ENCODE results near the gene TSPEAR.

TSPEAR gene

DNA sequence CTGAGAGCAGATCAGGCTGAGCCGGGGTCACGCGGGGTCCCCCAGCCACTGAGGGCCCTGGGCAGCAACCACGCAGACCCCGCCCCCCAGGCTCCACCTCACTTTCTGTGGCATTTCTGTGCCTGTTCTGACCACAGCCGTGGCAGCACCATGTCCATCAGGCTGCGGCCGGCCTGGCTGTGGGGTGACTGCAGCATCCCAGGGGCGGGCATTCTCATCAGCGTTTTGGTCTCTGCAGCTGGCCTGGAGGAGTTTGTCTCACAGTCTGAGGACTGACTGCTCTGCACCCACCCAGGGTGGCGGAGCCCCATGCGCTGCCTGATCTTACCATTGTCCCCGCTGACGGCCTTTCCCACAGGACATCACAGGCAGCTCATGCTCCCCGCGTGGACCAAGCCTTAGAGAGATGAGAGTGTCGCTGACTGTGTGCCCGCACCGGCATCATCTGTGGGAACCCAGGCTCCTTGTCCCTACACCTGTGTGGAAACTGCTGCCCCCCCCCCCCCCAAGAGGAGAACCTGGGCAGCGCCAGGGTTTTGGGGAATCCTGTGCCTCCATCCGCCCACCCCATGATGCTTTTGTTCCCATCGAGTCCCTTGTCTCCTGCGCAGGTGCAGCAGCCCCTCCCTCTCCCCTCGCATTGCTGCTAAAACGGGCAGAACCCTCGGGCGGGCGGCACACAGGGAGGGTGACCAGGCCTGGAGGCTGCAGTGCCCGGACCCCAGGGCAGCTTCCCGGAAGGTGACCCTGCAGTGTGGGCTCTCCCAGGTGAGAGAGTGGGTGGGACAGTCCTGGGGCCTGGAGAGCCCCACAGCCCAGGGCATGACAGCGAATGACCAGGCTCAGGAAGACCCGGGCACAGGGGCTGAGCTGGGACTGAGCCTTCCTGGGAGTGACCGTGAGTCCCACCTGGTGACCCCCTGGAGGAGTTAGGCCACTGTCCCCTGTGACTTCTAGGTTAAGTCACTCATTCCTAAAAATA, 173.2 kb downstream of the TSPEAR start:
- DNase-seq = no peak

DNA sequence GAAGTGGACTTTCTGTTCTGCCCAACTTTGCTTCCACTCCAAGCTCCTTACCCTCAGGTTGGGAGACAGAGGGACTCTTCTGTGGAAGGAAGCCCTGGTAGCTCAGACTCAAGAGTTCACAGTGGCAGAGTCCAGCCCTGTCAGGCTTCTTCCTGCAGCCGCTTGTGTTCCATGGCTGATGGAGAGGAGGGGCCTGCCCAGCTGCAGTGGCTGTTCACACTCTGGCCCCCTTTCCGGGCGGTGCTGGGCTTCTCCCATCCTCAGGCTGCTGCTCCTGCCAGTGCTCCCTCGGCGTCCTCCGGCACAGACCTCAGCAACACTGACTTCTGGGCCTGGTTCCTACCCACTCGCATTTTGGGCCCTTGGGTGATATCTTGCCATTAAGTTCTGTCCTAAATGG, 175.4 kb downstream of the TSPEAR start:
- no peak for DNase-seq

DNA sequence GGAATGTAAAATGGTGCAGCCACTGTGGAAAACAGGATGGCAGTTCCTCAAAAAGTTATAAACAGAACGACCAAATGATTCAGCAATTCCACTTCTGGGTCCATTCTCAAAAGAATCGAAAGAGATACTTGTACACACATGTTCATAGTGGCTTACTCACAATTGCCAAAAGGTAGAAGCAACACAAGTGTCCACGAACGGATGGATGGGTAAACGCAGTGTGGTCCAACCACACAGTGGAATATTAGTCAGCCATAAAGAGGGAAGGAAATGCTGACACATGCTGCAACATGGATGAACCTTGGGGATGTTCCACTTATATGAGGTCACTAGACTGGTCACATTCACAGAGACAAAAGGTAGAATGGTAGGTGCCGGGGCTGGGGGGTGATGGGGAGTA, 176.7 kb downstream of the TSPEAR start:
- DNase-seq = no peak

DNA sequence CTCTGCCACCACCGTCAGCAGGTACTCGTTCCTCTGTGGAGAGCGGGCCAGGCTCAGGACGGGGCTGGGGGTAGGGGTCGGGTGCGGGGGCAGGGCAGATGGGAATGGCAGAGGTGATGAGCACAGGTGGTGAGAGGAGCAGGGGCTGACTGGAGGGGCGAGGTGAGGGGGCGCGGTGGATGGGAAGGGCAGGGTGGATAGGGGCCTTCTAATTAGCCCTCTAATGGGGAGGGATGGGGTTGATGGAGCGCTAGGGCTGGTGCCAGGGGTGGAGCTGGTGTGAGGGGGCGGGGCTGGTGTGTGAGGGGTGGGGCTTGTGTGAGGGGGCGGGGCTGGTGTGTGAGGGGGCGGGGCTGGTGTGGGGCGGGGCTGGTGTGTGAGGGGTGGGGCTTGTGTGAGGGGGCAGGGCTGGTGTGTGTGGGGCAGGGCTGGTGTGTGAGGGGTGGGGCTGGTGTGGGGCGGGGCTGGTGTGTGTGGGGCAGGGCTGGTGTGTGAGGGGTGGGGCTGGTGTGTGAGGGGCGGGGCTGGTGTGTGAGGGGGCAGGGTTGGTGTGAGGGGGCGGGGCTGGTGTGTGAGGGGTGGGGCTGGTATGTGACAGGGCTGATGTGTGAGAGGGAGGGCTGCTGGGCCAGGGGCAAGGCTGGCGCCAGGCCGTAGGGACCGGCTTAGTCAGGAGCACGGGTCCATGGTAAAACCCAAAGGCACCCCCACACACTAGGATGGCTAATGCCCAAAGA, 177.3 kb downstream of the TSPEAR start:
- no peak for DNase-seq

DNA sequence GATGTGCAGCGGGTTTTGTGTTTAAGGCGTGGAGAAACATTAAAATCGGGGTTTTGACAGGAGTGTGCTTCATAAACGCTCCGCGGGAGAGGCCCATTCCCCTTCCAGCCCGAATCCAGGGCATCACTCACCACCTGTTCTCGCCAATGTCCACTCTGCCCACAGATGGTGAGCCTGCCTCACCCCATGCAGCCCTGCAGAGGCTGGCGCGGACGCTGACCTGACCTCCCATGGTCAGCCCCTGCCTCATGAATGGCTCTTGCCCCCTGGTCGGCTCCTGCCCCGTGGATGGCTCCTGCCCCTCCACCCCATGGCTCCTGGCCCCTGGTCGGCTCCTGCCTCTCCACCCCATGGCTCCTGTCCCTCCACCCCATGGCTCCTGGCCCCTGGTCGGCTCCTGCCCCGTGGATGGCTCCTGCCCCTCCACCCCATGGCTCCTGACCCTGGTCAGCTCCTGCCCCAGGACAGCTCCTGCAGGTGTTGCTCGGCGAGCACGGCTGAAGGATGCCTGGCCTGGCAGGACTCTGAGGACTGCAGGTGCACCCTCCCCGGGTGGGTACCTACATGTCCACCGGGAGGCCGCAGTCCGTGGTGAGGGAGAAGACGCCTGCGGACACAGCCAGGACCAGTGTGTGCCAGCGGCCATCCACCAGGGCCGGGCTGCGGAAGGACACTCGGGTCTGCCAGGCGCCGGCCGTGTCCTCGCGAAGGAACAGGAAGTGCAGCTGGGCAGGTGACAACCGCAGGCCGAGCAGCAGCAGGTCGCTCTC, 178.1 kb downstream of the TSPEAR start:
- no peak for DNase-seq

DNA sequence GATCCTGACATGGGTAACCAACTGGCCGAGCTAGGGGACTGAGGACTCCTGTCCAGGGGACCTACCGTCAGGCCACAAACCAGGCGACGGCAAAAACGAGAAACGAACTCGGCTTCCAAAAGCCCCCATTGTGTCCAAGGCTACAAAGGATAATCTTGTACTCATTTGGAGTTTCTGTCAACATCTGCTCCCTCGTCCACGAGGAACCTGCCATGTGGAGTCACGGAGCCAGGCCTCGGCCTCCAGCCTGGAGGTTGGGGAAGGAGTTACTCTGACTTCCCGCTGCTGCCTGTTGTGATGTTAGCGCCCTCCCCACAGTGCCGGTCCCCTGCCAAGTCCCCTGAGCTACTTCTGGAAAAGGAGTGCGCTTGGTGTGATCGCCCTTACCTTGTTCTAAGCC, 178.7 kb downstream of the TSPEAR start:
- no peak for DNase-seq

DNA sequence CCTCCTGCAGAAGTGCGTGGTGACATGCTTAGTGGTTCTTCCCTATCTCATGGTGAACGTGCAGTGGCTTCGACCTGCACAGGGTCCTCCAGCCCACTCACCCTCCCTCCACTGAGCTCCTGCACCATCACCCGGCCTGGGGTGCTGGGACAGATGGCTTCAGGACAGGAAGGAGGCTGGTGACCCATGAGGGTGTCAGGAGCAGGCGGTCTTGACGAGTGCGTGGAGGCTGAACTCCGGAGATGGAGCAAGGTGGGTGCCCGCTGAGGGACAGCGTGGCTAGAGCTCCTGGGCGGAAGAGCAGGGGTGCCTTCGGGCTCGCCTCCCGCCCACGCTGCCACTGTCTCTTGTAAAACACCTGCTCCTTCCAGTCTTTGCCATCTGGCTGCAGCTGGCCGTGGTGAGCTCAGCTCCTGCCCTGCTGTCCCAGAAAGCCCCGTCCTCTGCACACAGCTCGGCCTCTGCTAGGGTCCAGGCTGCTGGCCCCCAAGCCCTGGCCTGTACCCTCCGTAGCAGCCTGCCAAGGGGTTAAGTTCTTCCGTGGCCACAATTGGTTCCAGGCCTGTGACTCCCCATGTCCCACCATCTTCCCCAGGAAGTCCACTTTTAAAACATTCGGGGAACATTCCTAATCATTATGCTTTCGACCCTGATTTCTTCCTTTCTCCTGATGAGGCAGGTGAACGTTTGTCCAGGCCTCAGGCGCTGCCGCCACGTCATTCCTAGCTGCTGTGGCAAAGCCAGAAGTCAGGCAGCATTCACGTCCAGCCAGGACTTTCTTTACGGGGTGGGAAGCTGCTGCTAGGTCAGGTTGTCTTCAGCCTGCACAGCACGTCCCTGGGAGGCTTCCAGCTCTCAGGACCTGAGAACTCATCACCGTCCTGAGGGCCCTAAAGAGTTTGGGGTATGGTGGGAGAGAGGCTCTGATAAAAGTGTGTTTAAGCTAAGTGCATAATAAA, 179.5 kb downstream of the TSPEAR start:
- no peak for DNase-seq

DNA sequence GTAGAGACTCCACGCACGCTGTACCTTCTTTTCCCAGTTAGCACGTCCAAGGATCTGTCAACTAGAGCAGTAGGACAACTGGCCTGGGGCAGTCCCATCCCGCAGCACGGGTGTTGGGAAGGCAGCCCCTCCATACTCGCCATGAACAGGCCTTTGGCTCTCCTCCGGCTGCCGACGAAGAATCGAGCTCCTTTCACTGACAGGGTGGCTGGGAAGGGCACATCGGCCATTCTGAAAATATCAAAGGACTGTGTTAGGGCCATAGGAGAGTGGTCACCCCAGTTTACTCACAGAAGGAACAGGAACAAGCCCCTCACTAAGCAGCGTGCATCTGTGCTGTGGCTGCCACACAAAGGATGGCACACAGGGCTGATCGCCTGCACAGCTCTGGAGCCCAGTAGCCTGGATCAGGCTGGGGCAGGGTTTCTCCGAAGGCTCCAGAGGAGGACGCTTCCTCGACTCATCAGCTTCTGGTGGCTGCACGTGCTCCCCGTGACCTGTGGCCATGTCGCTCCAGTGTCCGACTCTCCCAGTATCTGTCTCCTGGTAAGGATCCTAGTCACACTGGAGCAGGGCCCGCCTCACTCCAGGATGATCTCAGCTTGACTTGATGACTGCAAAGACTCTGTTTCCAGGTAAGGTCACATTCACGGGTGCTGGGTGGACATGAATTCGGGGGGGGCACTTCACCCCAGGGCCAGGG, 180.3 kb downstream of the TSPEAR start:
- DNase-seq = no peak

DNA sequence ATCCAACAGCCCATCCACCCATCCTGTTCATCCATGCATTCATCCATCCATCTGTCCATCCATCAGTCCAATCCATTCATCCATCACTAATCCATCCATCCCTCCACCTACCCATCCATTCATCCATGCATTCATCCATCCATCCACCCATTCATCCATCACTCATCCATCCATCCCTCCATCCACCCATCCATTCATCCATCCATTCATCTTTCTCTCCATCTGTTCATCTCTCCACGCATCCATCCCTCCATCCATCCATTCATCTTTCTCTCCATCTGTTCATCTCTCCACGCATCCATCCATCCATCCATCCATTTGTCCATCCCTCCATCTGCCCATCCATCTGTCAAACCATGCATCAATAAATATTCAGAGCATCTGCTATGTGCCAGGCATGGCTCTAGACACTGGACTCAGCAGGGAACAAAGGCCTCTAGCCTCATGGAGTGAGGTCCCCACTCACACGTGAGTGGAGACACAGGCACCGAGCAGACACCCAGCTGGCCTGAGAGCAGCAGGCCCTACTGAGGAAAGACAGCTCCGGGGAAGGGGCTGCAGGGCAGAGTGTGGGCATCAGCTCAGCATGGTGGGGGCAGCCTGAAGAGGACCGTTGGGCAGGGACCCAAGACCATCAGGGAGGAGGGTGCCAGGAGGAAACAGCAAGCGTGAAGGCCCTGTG, 181.0 kb downstream of the TSPEAR start:
- DNase-seq = no peak

DNA sequence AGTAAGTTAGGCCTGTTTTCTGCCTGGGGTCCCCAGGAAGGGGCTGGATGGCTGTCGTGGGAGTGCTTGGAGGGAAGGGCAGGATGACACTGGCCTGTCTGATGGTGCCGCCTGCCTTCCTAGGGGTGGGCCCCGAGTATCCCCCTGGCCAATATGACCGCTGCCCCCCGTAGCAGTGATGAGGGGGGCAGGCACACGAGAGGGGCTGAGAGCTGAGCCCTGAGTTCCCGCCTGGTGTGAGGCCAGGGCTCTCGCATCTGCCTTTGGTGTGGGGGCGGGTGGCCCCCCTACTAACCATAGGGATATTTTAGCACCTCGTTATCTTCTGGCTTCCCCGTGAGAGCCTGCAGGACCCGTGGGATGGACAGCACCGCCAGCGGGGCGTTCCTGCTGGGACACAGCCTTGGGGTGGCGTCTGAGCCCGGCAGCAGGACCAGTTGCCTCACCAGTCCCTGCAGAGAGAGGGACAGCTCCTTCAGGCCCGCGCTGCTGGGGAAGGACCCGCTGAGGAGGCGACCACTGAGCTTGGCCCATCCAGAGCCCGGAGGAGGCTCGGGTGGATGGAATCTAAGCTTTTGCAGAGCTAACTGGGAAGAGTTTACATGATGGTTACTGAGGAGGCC, 181.8 kb downstream of the TSPEAR start:
- no peak for DNase-seq

DNA sequence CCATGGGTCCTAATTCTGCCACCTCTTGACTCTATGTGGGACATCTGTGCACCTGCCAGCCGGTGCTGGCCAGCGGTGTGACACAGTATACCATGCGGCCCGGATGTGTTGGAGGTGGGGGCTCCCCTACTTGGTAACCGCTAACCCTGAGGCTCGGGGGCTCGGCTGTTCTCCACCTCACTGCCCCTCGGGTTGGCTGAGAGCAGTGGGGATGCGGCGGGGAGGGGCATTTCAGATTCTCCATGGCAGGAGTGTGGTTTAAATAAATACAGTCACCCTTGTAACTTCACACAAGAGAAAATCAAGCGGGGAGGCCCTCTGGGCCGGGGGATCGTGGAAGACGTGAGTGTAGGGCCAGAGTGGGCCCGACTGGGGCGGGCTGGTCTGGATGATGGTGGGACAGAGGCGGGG, 182.4 kb downstream of the TSPEAR start:
- no peak for DNase-seq

DNA sequence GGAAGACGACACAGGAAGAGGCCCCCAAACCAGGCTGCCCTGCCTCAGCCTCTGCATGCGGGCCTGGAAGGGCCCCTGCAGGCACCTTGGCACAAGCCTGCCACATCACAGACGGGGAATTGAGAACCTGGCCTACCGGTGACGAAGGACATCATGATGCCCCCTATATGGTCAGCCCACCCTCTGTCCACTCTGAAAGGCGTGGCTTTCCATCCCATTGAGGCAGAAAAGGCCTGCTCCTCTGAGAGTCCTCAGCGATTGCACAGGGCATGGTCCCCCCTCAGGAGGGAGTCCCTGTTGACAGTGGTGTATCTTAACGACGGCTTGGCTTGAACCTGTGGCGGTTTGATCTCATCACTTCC, 182.8 kb downstream of the TSPEAR start:
- DNase-seq = no peak

DNA sequence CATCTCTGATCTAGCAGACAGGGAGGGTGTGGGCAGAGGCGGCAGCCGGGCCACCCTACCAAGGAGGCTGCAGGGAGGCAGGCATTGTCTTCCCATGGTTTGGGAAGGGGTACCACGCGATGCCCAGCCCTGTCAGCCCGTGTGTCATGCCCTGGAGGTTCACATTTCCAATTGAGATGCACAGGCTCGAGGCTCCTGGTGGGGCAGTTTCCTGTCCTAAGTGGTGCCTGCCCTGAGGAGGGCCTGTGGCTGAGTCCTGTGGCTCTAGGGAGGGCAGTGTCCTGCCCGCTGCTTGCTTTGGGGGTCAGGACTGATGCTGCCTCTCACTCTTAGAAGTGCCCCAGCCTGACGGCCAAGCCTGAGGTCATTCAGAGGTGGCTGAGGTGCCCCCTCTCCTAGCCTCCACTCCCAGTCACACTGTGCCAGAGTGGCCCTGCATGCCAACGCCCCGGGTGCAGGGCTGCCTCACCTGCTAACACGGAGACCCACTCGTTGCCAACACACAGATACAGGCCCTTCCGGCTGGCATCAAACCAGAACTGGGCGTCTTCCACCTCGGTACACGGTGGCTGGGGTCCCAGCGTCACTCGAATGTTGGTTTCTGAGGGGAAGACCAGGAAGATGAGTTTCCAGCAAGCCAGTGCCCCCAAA, 183.3 kb downstream of the TSPEAR start:
- DNase-seq = no peak

DNA sequence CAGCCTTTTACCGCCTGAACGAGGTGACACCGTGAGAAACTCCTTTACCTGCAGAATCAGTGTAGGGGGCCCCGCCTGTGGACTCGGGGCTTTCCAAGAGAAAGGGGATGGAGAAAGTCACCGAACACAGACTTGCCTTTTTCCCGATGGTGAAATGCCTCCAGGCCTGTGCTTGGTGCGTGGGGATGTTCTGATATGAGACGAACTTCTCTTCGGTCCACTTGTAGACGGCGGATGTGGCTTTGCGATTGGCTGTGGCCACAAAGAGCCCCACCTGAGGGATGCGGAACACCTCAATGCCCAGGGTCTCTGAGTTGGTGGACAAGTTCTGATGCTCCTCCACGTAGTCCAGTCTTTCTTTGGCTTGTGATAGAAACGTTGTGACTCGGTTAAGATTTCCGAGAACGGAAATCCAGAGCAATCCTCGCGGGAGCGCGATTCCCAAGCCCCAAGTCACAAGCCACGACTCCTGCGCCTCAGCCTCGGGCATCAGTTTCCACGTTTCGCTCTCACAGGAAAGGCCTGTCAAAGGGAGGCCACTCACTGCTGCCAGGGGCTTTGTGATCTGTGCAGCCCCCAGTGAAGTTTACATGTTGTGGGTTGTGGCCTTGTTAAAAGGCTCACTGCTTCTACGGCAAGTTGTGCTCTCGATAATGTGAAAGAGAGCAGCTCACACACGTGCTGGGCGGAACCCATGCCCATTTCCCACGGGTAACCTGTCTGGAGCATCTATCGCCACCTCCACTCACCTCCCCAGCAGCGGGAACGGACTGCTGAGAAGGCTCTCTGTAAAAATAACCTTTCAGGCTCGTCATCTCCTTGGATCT, 184.0 kb downstream of the TSPEAR start:
- DNase-seq = no peak

DNA sequence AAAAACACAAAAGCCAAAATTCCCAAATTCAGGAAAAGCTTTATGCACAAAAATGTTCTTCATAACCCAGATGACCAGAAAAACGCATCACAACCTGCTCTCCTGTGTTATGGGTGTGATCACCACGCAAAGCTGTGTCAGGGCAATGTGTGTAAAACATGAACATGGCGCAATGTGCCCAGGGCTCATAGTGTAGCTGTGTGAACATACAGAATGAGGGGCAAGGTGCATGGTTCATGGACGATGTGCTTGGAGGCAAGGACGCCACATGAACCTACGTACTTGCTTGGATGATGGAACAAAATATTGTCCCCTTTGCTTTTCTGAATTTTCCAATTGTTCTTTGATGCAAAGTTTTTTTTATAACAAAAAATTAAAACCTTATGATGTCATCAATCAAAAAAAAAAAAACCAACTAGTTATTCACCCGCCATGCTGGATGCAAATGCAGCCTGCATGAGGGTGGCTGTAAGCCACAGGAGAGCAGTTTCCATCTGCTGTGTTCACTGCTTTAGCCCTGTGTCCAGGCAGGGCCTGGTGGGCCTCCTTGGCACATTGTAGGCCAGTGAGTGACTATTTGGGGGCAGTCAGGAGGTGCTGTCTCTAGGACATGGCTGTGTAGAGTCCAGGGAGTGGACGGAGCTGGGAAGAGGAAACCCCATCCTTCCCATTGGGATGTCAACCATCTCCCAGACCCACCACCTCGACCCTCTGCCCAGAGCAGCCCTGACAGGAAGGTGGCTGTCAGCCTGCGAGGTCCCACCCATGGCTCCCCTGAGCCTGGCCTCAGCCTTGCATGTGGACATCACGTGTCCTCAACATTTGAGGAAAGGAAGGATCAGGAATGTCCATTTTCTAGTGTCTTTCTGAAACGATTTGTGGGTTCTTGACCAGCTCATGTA, 185.0 kb downstream of the TSPEAR start:
- no peak for DNase-seq

DNA sequence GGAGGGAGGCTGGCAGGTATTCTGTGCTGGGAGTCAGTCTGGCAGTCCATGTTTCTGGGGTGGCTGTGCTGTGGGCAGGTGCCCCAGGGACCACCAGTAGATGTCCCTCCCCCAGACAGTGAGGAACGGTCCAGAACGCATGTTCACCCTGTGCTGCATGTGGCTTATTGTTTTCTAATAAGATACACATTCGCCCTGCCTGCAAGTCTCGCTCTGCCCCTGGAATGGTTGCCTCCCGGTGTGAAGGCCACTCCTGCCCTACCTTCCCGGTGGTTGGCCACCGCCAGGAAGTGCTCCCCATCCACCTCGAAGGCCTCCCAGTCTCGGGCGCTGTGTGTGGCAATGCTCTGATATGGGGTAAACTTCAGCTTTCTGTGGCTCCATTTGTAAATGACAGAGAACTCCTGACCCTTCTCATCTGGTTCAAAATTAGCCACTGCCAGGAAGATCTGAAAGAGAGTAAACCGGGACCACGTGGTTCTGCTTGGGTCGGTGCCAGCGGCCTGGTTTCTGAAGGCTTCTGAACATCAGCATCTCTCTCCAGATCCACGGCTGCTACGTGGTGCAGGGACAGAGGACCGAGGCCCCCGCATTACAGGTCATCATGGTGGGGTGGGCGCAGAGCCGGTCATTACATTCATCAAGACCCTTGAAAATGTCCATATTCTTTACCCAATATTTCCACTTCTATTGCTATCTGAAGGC, 185.8 kb downstream of the TSPEAR start:
- no peak for DNase-seq
